ENCODE results near the gene SLC25A21.
"Not testable (repeated sequence)": the region's sequence is repeated elsewhere in the genome, so short reads cannot be mapped to it uniquely, and the experiment has no call there.

SLC25A21 gene

GRCh38 chr14:36702474-36702873 lies 469.9 kb downstream of the SLC25A21 start:
- Mint-ChIP-seq H3K27me3 (peaks cover 4% of the 10 kb centered on the region), H3K36me3 (ENCODE audit: low read depth) (no peaks in the 10 kb centered on the region), H3K27ac (no peak overlapping the region), H3K4me1 (ENCODE audit: low read depth) (no peaks in the 10 kb centered on the region), H3K9me3 (peaks cover 6% of the 10 kb centered on the region), H3K4me3 (no peak overlapping the region)
- no peak for DNase-seq

- no peaks in the 10 kb centered on the region for H3K36me3 Mint-ChIP-seq (ENCODE audit: low read depth)
- H3K27me3 Mint-ChIP-seq = peaks cover 4% of the 10 kb centered on the region
- H3K27ac Mint-ChIP-seq = no peak overlapping the region
- H3K4me1 Mint-ChIP-seq (ENCODE audit: low read depth) = no peaks in the 10 kb centered on the region
- no peak overlapping the region for H3K4me3 Mint-ChIP-seq
- DNase-seq = no peak
- H3K9me3 Mint-ChIP-seq = peaks cover 7% of the 10 kb centered on the region
Measured at GRCh38 chr14:36701132-36701531, 471.3 kb downstream of the SLC25A21 start.

GRCh38 chr14:36700651-36701050 lies 471.8 kb downstream of the SLC25A21 start:
- Mint-ChIP-seq H3K36me3 (ENCODE audit: low read depth) (no peaks in the 10 kb centered on the region), H3K4me1 (ENCODE audit: low read depth) (no peaks in the 10 kb centered on the region), H3K4me3 (no peak overlapping the region), H3K27me3 (peaks cover 4% of the 10 kb centered on the region), H3K27ac (no peak overlapping the region), H3K9me3 (peaks cover 9% of the 10 kb centered on the region)
- no peak for DNase-seq

GRCh38 chr14:36699420-36699819 lies 473.0 kb downstream of the SLC25A21 start:
- H3K27me3 Mint-ChIP-seq; H3K4me3 Mint-ChIP-seq; H3K4me1 Mint-ChIP-seq (ENCODE audit: low read depth); DNase-seq; H3K36me3 Mint-ChIP-seq (ENCODE audit: low read depth); H3K27ac Mint-ChIP-seq: not testable (repeated sequence)
- H3K9me3 Mint-ChIP-seq = peaks cover 13% of the 10 kb centered on the region

- Mint-ChIP-seq H3K4me1 (ENCODE audit: low read depth) (no peaks in the 10 kb centered on the region), H3K27ac (no peak overlapping the region), H3K4me3 (no peak overlapping the region), H3K27me3 (peaks cover 12% of the 10 kb centered on the region), H3K36me3 (ENCODE audit: low read depth) (no peaks in the 10 kb centered on the region), H3K9me3 (peaks cover 4% of the 10 kb centered on the region)
- DNase-seq = no peak
Measured at GRCh38 chr14:36690311-36691040, 481.9 kb downstream of the SLC25A21 start.

GRCh38 chr14:36684946-36685345 lies 487.5 kb downstream of the SLC25A21 start:
- no peak overlapping the region for H3K4me3 Mint-ChIP-seq
- H3K36me3 Mint-ChIP-seq (ENCODE audit: low read depth) = no peaks in the 10 kb centered on the region
- no peak for DNase-seq
- peaks cover 12% of the 10 kb centered on the region for H3K27me3 Mint-ChIP-seq
- H3K27ac Mint-ChIP-seq = no peak overlapping the region
- H3K9me3 Mint-ChIP-seq = no peaks in the 10 kb centered on the region
- H3K4me1 Mint-ChIP-seq (ENCODE audit: low read depth) = no peaks in the 10 kb centered on the region

- H3K4me3 Mint-ChIP-seq = no peak overlapping the region
Measured at GRCh38 chr14:36683083-36683724, 489.2 kb downstream of the SLC25A21 start.

GRCh38 chr14:36682338-36682737 lies 490.1 kb downstream of the SLC25A21 start:
- no peaks in the 10 kb centered on the region for H3K4me1 Mint-ChIP-seq (ENCODE audit: low read depth)
- DNase-seq = no peak
- H3K9me3 Mint-ChIP-seq = no peaks in the 10 kb centered on the region
- no peak overlapping the region for H3K4me3 Mint-ChIP-seq
- peaks cover 9% of the 10 kb centered on the region for H3K27me3 Mint-ChIP-seq
- no peak overlapping the region for H3K27ac Mint-ChIP-seq
- no peaks in the 10 kb centered on the region for H3K36me3 Mint-ChIP-seq (ENCODE audit: low read depth)

More at GRCh38 chr14:36683083-36683724, 489.2 kb downstream of the SLC25A21 start:
- Mint-ChIP-seq H3K27me3 (peaks cover 11% of the 10 kb centered on the region), H3K9me3 (no peaks in the 10 kb centered on the region), H3K4me1 (ENCODE audit: low read depth) (no peaks in the 10 kb centered on the region), H3K27ac (no peak overlapping the region), H3K36me3 (ENCODE audit: low read depth) (no peaks in the 10 kb centered on the region)
- no peak for DNase-seq

- H3K27ac Mint-ChIP-seq = no peak overlapping the region
- H3K36me3 Mint-ChIP-seq (ENCODE audit: low read depth) = no peaks in the 10 kb centered on the region
- DNase-seq = no peak
- no peaks in the 10 kb centered on the region for H3K4me1 Mint-ChIP-seq (ENCODE audit: low read depth)
- peaks cover 2% of the 10 kb centered on the region for H3K9me3 Mint-ChIP-seq
- peaks cover 26% of the 10 kb centered on the region for H3K27me3 Mint-ChIP-seq
- no peak overlapping the region for H3K4me3 Mint-ChIP-seq
Measured at GRCh38 chr14:36676236-36676635, 496.2 kb downstream of the SLC25A21 start.

- no peaks in the 10 kb centered on the region for H3K4me1 Mint-ChIP-seq (ENCODE audit: low read depth)
- no peaks in the 10 kb centered on the region for H3K36me3 Mint-ChIP-seq (ENCODE audit: low read depth)
- H3K27me3 Mint-ChIP-seq = peaks cover 26% of the 10 kb centered on the region
- no peak overlapping the region for H3K4me3 Mint-ChIP-seq
- DNase-seq = no peak
- H3K27ac Mint-ChIP-seq = no peak overlapping the region
- peaks cover 2% of the 10 kb centered on the region for H3K9me3 Mint-ChIP-seq
Measured at GRCh38 chr14:36675581-36675980, 496.8 kb downstream of the SLC25A21 start.

- peaks cover 26% of the 10 kb centered on the region for H3K27me3 Mint-ChIP-seq
- H3K27ac Mint-ChIP-seq = no peak overlapping the region
- peaks cover 2% of the 10 kb centered on the region for H3K9me3 Mint-ChIP-seq
- H3K4me3 Mint-ChIP-seq = no peak overlapping the region
- no peaks in the 10 kb centered on the region for H3K36me3 Mint-ChIP-seq (ENCODE audit: low read depth)
- H3K4me1 Mint-ChIP-seq (ENCODE audit: low read depth) = no peaks in the 10 kb centered on the region
- no peak for DNase-seq
Measured at GRCh38 chr14:36674659-36675058, 497.7 kb downstream of the SLC25A21 start.

GRCh38 chr14:36672095-36672494 lies 500.3 kb downstream of the SLC25A21 start:
- Mint-ChIP-seq H3K4me1 (ENCODE audit: low read depth) (no peaks in the 10 kb centered on the region), H3K4me3 (no peak overlapping the region), H3K27ac (no peak overlapping the region), H3K9me3 (peaks cover 2% of the 10 kb centered on the region), H3K27me3 (peaks cover 24% of the 10 kb centered on the region), H3K36me3 (ENCODE audit: low read depth) (no peaks in the 10 kb centered on the region)
- no peak for DNase-seq

- Mint-ChIP-seq H3K27me3 (peaks cover 26% of the 10 kb centered on the region), H3K4me1 (ENCODE audit: low read depth) (no peaks in the 10 kb centered on the region), H3K4me3 (no peak overlapping the region)
Measured at GRCh38 chr14:36671149-36671548, 501.3 kb downstream of the SLC25A21 start.

GRCh38 chr14:36667679-36668078 lies 504.7 kb downstream of the SLC25A21 start:
- Mint-ChIP-seq H3K36me3 (ENCODE audit: low read depth) (no peaks in the 10 kb centered on the region), H3K4me3 (no peak overlapping the region), H3K9me3 (no peaks in the 10 kb centered on the region), H3K27me3 (peaks cover 51% of the 10 kb centered on the region), H3K4me1 (ENCODE audit: low read depth) (peaks cover 20% of the 10 kb centered on the region), H3K27ac (no peak overlapping the region)
- no peak for DNase-seq

More at GRCh38 chr14:36671149-36671548, 501.3 kb downstream of the SLC25A21 start:
- Mint-ChIP-seq H3K36me3 (ENCODE audit: low read depth) (no peaks in the 10 kb centered on the region), H3K27ac (no peak overlapping the region), H3K9me3 (peaks cover 2% of the 10 kb centered on the region)
- DNase-seq = no peak

- Mint-ChIP-seq H3K9me3 (no peaks in the 10 kb centered on the region), H3K4me3 (no peak overlapping the region), H3K36me3 (ENCODE audit: low read depth) (no peaks in the 10 kb centered on the region), H3K27ac (no peak overlapping the region), H3K4me1 (ENCODE audit: low read depth) (peaks cover 26% of the 10 kb centered on the region), H3K27me3 (peaks cover 62% of the 10 kb centered on the region)
- DNase-seq = no peak
Measured at GRCh38 chr14:36666416-36667206, 505.8 kb downstream of the SLC25A21 start.

Data from activated T-cell treated with anti-CD3 and anti-CD28 coated beads, Interleukin-2, amount 50 U/mL, for 24 hours (primary cell).